HG03571 (cell line): ENCODE data around the gene SUMO2.

ENCODE experiments used
- ATAC-seq: cut with Tn5 transposase; IDR thresholded peaks from one replicate; pipeline ENCODE4 v1.9.1; 2021; ENCODE audit not compliant: unreplicated experiment

Gene SUMO2

DNA sequence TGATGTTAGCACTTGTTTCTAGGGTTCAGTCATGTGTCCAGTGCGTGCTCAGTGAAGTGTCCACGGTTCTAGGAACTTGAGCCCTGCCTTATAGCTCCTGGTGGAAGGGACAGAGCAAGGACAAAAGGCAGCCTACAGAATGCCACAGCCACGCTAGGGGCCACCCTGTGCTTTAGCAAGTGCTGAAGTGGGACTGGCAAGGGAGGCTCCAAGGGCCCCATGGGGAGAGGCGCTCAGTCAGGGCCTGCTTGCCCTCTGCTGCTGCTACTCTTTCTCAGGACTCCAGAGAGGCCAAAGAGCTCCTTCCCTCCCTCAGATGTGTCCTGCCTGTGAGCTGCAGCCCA is 58.0 kb downstream of the SUMO2 start:
- no peak for ATAC-seq

DNA sequence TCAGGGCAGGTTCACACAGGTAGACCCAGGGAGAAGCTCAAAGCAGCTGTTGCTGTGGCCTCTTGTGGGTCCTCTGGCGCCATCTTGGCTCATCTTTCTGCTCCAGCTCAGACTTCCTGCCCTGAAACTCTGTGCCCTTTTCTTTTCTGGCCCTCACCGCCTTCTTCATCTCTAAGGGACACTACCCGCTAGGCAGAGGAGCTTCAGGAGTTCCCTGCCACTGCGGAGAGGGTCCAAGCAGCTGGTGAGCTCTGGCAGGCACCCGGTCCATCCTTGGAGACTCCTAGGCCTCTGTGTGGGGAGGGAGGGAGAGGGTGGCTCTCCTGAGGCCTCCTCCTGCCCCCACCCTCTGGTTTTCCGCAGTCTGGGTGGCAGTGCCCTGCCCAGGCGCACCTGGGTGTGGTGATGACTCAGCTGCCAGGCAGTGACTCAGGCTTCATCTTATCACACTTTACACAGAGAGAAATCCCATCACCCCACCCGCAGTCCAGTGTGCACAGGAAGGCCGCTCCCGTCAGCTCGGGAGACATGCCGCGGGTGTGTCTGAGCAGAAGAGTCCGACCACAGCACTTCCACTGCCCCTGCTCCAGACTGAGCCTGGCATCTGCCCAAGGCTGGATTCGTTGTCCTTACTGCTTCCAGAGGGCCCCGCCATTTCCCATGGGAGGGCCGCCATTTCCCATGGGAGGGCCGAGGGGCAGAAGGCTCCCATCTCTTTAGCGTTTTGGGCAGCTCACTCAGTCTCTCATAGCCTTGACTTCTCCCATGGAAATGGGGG is 58.5 kb downstream of the SUMO2 start:
- no peak for ATAC-seq

DNA sequence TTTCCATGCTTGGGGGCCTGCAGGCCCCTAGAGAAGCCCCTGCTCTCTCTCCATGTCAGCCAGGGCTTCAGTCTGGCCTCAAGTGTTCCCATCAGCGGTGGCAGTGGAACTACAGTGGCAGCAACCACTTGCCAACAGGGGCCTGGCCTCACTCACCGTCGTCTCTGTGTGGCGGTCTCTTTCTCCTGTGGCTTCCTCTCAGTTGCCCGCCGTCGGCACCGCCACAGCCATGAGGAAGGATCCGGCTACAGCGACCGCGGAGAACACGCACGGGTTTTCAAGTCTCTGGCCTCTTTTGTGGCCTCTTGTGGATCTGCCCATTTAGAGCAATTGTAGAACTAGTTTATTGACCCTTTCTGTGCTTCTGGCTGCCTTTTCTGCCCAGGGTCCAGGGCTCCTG is 64.5 kb downstream of the SUMO2 start:
- ATAC-seq: no peak

DNA sequence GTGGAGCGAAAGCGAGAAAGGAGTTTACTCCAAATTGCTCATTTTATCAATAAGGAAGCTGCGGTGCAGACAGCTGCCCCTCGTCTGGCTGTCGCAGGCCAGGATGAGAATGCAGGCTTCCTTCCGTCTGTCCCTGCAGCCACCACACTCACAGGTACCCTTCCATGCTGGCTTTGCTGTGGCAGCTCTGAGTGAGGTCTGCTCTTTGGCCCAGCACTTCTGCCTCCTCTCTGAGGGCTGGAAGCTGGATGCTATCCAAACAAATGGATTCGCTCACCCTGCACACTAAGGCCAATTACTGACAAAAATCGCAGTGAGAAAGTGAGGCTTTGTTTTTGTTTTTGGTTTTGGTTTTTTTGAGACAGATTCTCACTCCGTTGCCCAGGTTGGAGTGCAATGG is 66.0 kb downstream of the SUMO2 start:
- ATAC-seq: no peak
